Osteoblast (primary cell): ENCODE data around the gene CALHM5. TPM values are rescaled to one million over a fixed set of nuclear protein-coding genes. Genes with fewer than 3 reads are reported as not detected.

ENCODE experiments used
- DNase-seq: peaks from one replicate; pipeline ENCODE4 v3.0.0; 2011; ENCODE audit warnings: low spot score, mixed read lengths; ENCODE audit not compliant: insufficient read length; ENCODE audit errors: missing footprints
- H2AFZ ChIP-seq: 2 replicates; pipeline ENCODE4 v1.6.0; 2011; ENCODE audit warnings: mild to moderate bottlenecking, low read length
- H3K27ac ChIP-seq: 2 replicates; pipeline ENCODE4 v1.5.1; 2011; ENCODE audit warnings: mild to moderate bottlenecking, low read depth, low read length, moderate library complexity
- H3K27me3 ChIP-seq: 2 replicates; pipeline ENCODE4 v1.6.0; 2012; ENCODE audit warnings: mild to moderate bottlenecking, control low read depth, inconsistent platforms, low read length, moderate library complexity; ENCODE audit not compliant: insufficient read depth
- H3K36me3 ChIP-seq: 2 replicates; pipeline ENCODE4 v1.5.1; 2011; ENCODE audit warnings: mild to moderate bottlenecking, low read length, control low read depth, moderate library complexity; ENCODE audit not compliant: insufficient read depth
- H3K4me1 ChIP-seq: 2 replicates; pipeline ENCODE4 v1.5.1; 2011; ENCODE audit warnings: mild to moderate bottlenecking, low read length, control low read depth, moderate library complexity; ENCODE audit not compliant: insufficient read depth
- H3K4me2 ChIP-seq: 2 replicates; pipeline ENCODE4 v1.6.0; 2011; ENCODE audit warnings: mild to moderate bottlenecking, low read length; ENCODE audit not compliant: insufficient read depth
- H3K4me3 ChIP-seq: fragments of 200-600 bp; sonication (generic); 3 replicates; pipeline ENCODE4 v1.5.1; 2012; ENCODE audit warnings: mild to moderate bottlenecking, low read length, inconsistent platforms; ENCODE audit not compliant: insufficient read depth
- H3K79me2 ChIP-seq: 2 replicates; pipeline ENCODE4 v1.6.0; 2012; ENCODE audit warnings: mild to moderate bottlenecking, low read length, control low read depth, inconsistent platforms; ENCODE audit not compliant: insufficient read depth
- H3K9me3 ChIP-seq: 2 replicates; pipeline ENCODE4 v1.5.1; 2011; ENCODE audit warnings: low read depth, low read length, control low read depth
- H4K20me1 ChIP-seq: 2 replicates; pipeline ENCODE4 v1.6.0; 2012; ENCODE audit warnings: mild to moderate bottlenecking, low read length, control low read depth; ENCODE audit not compliant: insufficient read depth
- total RNA-seq: library from RNA; depleted of rRNA; stranded (reverse); fragments of >200 nt; gene quantifications from 2 replicates; pipeline ENCODE4 v1.2.3, GENCODE V29; 2012
- TF ChIP-seq, protein P1 (sequence below): IDR thresholded peaks from 2 replicates; pipeline ENCODE4 v1.5.1; 2011; ENCODE audit warnings: mild to moderate bottlenecking, low read depth, low read length, moderate library complexity; ENCODE audit errors: extremely low read depth

Gene CALHM5
- total RNA-seq, 1 donor = 14.8 TPM

GRCh38 chr6:116543149-116543548, 31.7 kb downstream of the CALHM5 start:
- no peaks in the 10 kb centered on the region for H3K9me3 ChIP-seq
- no peaks in the 10 kb centered on the region for H4K20me1 ChIP-seq
- no peaks in the 10 kb centered on the region for H3K79me2 ChIP-seq
- no peak overlapping the region for H2AFZ ChIP-seq
- DNase-seq = no peak
- no peak overlapping the region for H3K4me2 ChIP-seq
- H3K27me3 ChIP-seq = no peaks in the 10 kb centered on the region
- TF ChIP-seq, protein P1, sequence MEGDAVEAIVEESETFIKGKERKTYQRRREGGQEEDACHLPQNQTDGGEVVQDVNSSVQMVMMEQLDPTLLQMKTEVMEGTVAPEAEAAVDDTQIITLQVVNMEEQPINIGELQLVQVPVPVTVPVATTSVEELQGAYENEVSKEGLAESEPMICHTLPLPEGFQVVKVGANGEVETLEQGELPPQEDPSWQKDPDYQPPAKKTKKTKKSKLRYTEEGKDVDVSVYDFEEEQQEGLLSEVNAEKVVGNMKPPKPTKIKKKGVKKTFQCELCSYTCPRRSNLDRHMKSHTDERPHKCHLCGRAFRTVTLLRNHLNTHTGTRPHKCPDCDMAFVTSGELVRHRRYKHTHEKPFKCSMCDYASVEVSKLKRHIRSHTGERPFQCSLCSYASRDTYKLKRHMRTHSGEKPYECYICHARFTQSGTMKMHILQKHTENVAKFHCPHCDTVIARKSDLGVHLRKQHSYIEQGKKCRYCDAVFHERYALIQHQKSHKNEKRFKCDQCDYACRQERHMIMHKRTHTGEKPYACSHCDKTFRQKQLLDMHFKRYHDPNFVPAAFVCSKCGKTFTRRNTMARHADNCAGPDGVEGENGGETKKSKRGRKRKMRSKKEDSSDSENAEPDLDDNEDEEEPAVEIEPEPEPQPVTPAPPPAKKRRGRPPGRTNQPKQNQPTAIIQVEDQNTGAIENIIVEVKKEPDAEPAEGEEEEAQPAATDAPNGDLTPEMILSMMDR = no peak
- H3K4me3 ChIP-seq = no peak overlapping the region
- H3K27ac ChIP-seq = no peak overlapping the region
- no peaks in the 10 kb centered on the region for H3K4me1 ChIP-seq
- H3K36me3 ChIP-seq = no peaks in the 10 kb centered on the region

GRCh38 chr6:116545651-116546050, 34.2 kb downstream of the CALHM5 start, which contains the start of gene TRAPPC3L:
Gene TRAPPC3L, minus strand, starts transcription at chr6:116545684. Its CDS starts 170 bp downstream, at chr6:116545514.
- Histone ChIP-seq H3K9me3 (no peaks in the 10 kb centered on the region), H3K79me2 (no peaks in the 10 kb centered on the region), H3K27ac (no peak within 1 kb of the TSS), H3K36me3 (no peaks in the 10 kb centered on the region), H4K20me1 (no peaks in the 10 kb centered on the region), H3K4me1 (no peaks in the 10 kb centered on the region), H3K27me3 (no peaks in the 10 kb centered on the region), H3K4me3 (no peak within 1 kb of the TSS), H2AFZ (peak within 1 kb of the TSS; percentile 64), H3K4me2 (no peak within 1 kb of the TSS)
- DNase-seq = no peak
- TF ChIP-seq, protein P1 = no peak

DNA sequence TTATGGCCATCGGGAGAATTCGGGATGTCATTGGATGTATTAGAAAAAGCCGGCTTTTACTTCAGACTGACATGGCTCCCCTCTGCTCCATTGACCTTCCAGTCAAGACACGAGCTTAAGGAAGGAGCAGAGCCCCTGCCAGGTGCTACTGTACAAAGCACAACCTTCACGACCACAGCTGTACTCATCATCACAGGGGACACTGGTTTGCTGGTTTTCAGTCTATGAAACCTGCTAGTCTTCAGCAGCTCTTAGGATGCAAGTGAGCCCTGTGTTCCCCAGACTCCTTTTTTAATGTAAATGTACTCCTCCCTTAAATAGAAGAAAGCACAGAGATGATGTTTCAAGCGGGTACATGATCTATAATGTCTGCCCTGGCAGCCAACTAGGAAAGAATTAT, 35.9 kb downstream of the CALHM5 start:
- Histone ChIP-seq H3K4me1 (no peaks in the 10 kb centered on the region), H3K9me3 (no peaks in the 10 kb centered on the region), H2AFZ (no peak overlapping the region), H3K27ac (no peak overlapping the region), H3K4me3 (no peak overlapping the region), H3K27me3 (no peaks in the 10 kb centered on the region), H3K4me2 (no peak overlapping the region), H3K79me2 (no peaks in the 10 kb centered on the region), H4K20me1 (no peaks in the 10 kb centered on the region), H3K36me3 (no peaks in the 10 kb centered on the region)
- DNase-seq = no peak
- TF ChIP-seq, protein P1 = no peak

GRCh38 chr6:116550796-116551195, 39.4 kb downstream of the CALHM5 start:
- Histone ChIP-seq H4K20me1 (no peaks in the 10 kb centered on the region), H3K4me1 (peaks cover 3% of the 10 kb centered on the region), H3K36me3 (no peaks in the 10 kb centered on the region), H3K4me2 (no peak overlapping the region), H3K9me3 (no peaks in the 10 kb centered on the region), H3K27me3 (no peaks in the 10 kb centered on the region), H3K79me2 (no peaks in the 10 kb centered on the region), H3K27ac (no peak overlapping the region), H2AFZ (peak overlapping the region; percentile 61), H3K4me3 (no peak overlapping the region)
- no peak for DNase-seq
- TF ChIP-seq, protein P1 = no peak
